C4-2B (cell line): ENCODE results near the gene UBE2J2.

ENCODE experiments used
- CTCF ChIP-seq: fragments of 450-650 bp; conservative IDR thresholded peaks from 2 replicates; pipeline ENCODE4 v1.5.1; 2017; ENCODE audit warnings: mild to moderate bottlenecking
- ZFX ChIP-seq: fragments of 450-650 bp; IDR thresholded peaks from 2 replicates; pipeline ENCODE4 v1.6.1; 2017

GRCh38 chr1:1236176-1236763, 37.4 kb downstream of the UBE2J2 start:
- TF ChIP-seq CTCF = no peak
- no peak for TF ChIP-seq ZFX
